IMR-90 (cell line): ENCODE measurements around the gene WDR17. TPM values are rescaled to one million over a fixed set of nuclear protein-coding genes. Genes with fewer than 3 reads are reported as not detected.

Experiments
- ATAC-seq: fragments of 200-7000 bp; cut with Tn5 transposase; 2 replicates; pipeline ENCODE4 v1.9.1; 2020; ENCODE audit warnings: low read depth, mild to moderate bottlenecking, moderate library complexity
- BruUV-seq: library from RNA; stranded (reverse); fragments of 400-500 nt; replicated peaks from 2 replicates; lab custom pipeline; 2021; lab: Mats Ljungman, UMichigan
- CTCF ChIA-PET: fragments of 300-600 bp; formaldehyde crosslinking; extraction: SDS; loops from one replicate; lab custom pipeline; 2021; ENCODE audit warnings: antibody characterized with exemption; lab: Yijun Ruan, JAX
- POLR2A ChIA-PET: fragments of 300-600 bp; sonication (Branson Sonifier 250); formaldehyde crosslinking; loops from one replicate; lab custom pipeline; 2022; ENCODE audit warnings: antibody characterized with exemption; ENCODE audit not compliant: unreplicated experiment; lab: Charles Lee
- DNase-seq: peaks from one replicate; pipeline ENCODE4 v3.0.0; 2013
- H2AFZ ChIP-seq: replicated peaks from 2 replicates; pipeline ENCODE3; 2013; ENCODE audit warnings: low read length, mild to moderate bottlenecking; ENCODE audit not compliant: poor library complexity
- H2AK5ac ChIP-seq: 2 replicates; pipeline ENCODE4 v1.6.1; 2013; ENCODE audit warnings: low read depth, low read length, inconsistent platforms
- H2AK9ac ChIP-seq: replicated peaks from 2 replicates; pipeline ENCODE3; 2013; ENCODE audit warnings: mild to moderate bottlenecking, low read depth, low read length, moderate library complexity; ENCODE audit not compliant: poor library complexity
- H2BK120ac ChIP-seq: 2 replicates; pipeline ENCODE4 v1.6.1; 2013; ENCODE audit warnings: low read depth, low read length, inconsistent platforms
- H2BK15ac ChIP-seq: 3 replicates; pipeline ENCODE4 v1.6.1; 2013; ENCODE audit warnings: low read depth, low read length, inconsistent platforms
- H2BK20ac ChIP-seq: 2 replicates; pipeline ENCODE4 v1.6.1; 2013; ENCODE audit warnings: low read depth, mild to moderate bottlenecking, inconsistent platforms, low read length, moderate library complexity
- H2BK5ac ChIP-seq: 2 replicates; pipeline ENCODE4 v1.6.1; 2013; ENCODE audit warnings: mild to moderate bottlenecking, low read depth, low read length, inconsistent platforms; ENCODE audit not compliant: poor library complexity, severe bottlenecking
- H3K14ac ChIP-seq: replicated peaks from 2 replicates; pipeline ENCODE4 v1.6.1; 2013; ENCODE audit warnings: low read depth, low read length, inconsistent platforms
- H3K18ac ChIP-seq: 2 replicates; pipeline ENCODE4 v1.6.1; 2013; ENCODE audit warnings: low read depth, low read length, control low read depth
- H3K23ac ChIP-seq: 2 replicates; pipeline ENCODE4 v1.6.1; 2013; ENCODE audit warnings: low read depth, low read length, inconsistent platforms
- H3K27ac ChIP-seq: 2 replicates; pipeline ENCODE4 v1.5.1; 2013; ENCODE audit warnings: mild to moderate bottlenecking, control low read depth, low read length; ENCODE audit not compliant: insufficient read depth
- H3K27me3 ChIP-seq: 2 replicates; pipeline ENCODE4 v1.6.1; 2013; ENCODE audit warnings: low read length; ENCODE audit not compliant: control insufficient read depth, insufficient read depth
- H3K36me3 ChIP-seq: 2 replicates; pipeline ENCODE4 v1.6.1; 2013; ENCODE audit warnings: low read length, mixed read lengths; ENCODE audit not compliant: control insufficient read depth, insufficient read depth
- H3K4ac ChIP-seq: 2 replicates; pipeline ENCODE4 v1.6.1; 2013; ENCODE audit warnings: low read depth, low read length, inconsistent platforms
- H3K4me1 ChIP-seq: 2 replicates; pipeline ENCODE4 v1.6.1; 2013; ENCODE audit warnings: low read length, mixed read lengths; ENCODE audit not compliant: control insufficient read depth, insufficient read depth
- H3K4me2 ChIP-seq: 2 replicates; pipeline ENCODE4 v1.6.1; 2013; ENCODE audit warnings: low read depth, mild to moderate bottlenecking, control low read depth, low read length, moderate library complexity
- H3K4me3 ChIP-seq: 2 replicates; pipeline ENCODE4 v1.5.1; 2013; ENCODE audit warnings: low read depth, mild to moderate bottlenecking, control low read depth, low read length, moderate library complexity; ENCODE audit not compliant: insufficient read depth
- H3K56ac ChIP-seq: 2 replicates; pipeline ENCODE4 v1.6.1; 2013; ENCODE audit warnings: low read length, inconsistent platforms; ENCODE audit not compliant: insufficient read depth; ENCODE audit errors: extremely low read depth
- H3K79me1 ChIP-seq, 2 experiments: 2 replicates each; pipeline ENCODE4 v1.6.1; 2013; ENCODE audit warnings: low read length in 2 of 2, inconsistent platforms in 1 of 2, low read depth in 1 of 2
- H3K9ac ChIP-seq: 2 replicates; pipeline ENCODE4 v1.6.1; 2013; ENCODE audit warnings: low read depth, low read length, control low read depth
- H3K9me1 ChIP-seq: 2 replicates; pipeline ENCODE4 v1.6.1; 2013; ENCODE audit warnings: low read length, inconsistent platforms; ENCODE audit not compliant: insufficient read depth
- H3K9me3 ChIP-seq: 2 replicates; pipeline ENCODE4 v1.6.1; 2013; ENCODE audit warnings: low read length; ENCODE audit not compliant: control insufficient read depth, insufficient read depth
- H4K20me1 ChIP-seq: 2 replicates; pipeline ENCODE4 v1.6.1; 2013; ENCODE audit warnings: low read length, inconsistent platforms; ENCODE audit not compliant: insufficient read depth
- H4K5ac ChIP-seq: 2 replicates; pipeline ENCODE4 v1.6.1; 2013; ENCODE audit warnings: mild to moderate bottlenecking, low read depth, low read length, control low read depth
- H4K8ac ChIP-seq, 2 experiments: 2 replicates each; pipeline ENCODE4 v1.6.1; 2013; ENCODE audit warnings: low read depth in 2 of 2, low read length in 2 of 2, control low read depth in 1 of 2, inconsistent platforms in 1 of 2
- H4K91ac ChIP-seq: 2 replicates; pipeline ENCODE4 v1.6.1; 2013; ENCODE audit warnings: low read depth, low read length, inconsistent platforms; ENCODE audit not compliant: insufficient read depth
- CTCF ChIP-seq: conservative IDR thresholded peaks from 2 replicates; pipeline ENCODE4 v1.5.1; 2012; ENCODE audit warnings: mild to moderate bottlenecking, low read depth, low read length, improper control_type of control experiment
- FOS ChIP-seq: fragments of 150-350 bp; IDR thresholded peaks from 2 replicates; pipeline ENCODE4 v1.6.1; 2016; ENCODE audit warnings: low read depth, low read length
- WGBS, 2 experiments: methylation state at CpG; one replicate each; pipeline versions ENCODE4 v1.1.5 to v1.1.7; 2013; ENCODE audit warnings: missing lambda C conversion rate in 2 of 2; ENCODE audit not compliant: insufficient read length in 1 of 2; ENCODE audit errors: extremely low coverage in 2 of 2; 5-methylcytosine and 5-hydroxymethylcytosine counted together
- dilution Hi-C: fragments of 300-500 bp; cut with HindIII; formaldehyde crosslinking; loops from one replicate; pipeline ENCODE4 v1.14.3; 2018; ENCODE audit warnings: low sequenced_read_pairs; ENCODE audit not compliant: unreplicated experiment
- in situ Hi-C: fragments of 300-500 bp; cut with MboI; formaldehyde crosslinking; loops from 3 replicates; pipeline ENCODE4 v1.14.3; 2019; ENCODE audit warnings: low sequenced_read_pairs, inconsistent platforms, mixed read lengths
- intact Hi-C: fragments of 100-400 bp; cut with micrococcal nuclease; formaldehyde crosslinking; loops from 2 replicates; pipeline ENCODE4 v1.10.0; 2022
- polyA plus RNA-seq, 3 experiments: library from polyadenylated mRNA; depleted of rRNA; stranded (reverse); fragments of >200 nt; gene quantifications; 2 replicates each; pipeline ENCODE4 v1.2.3, GENCODE V29; 2012; ENCODE audit warnings: low replicate concordance in 1 of 3
- total RNA-seq: library from RNA; depleted of rRNA; stranded (reverse); fragments of >200 nt; gene quantifications from 2 replicates; pipeline ENCODE4 v1.2.3, GENCODE V29; 2012
- TF ChIP-seq, protein P1 (sequence below): fragments of 150-350 bp; IDR thresholded peaks from 2 replicates; pipeline ENCODE4 v1.6.1; 2016; ENCODE audit warnings: low read depth, mild to moderate bottlenecking, low read length, moderate library complexity, borderline replicate concordance

Gene WDR17
- total and polyA plus RNA-seq, 2 of the 4 experiments (the other 2 are of a cell fraction) = 0.53 to 0.54 TPM

GRCh38 chr4:176038789-176039188 lies 26.9 kb upstream of the WDR17 start:
- H3K36me3 ChIP-seq = no peaks in the 10 kb centered on the region
- H3K4ac ChIP-seq = no peak overlapping the region
- POLR2A ChIA-PET = no interaction called here
- no peaks in the 10 kb centered on the region for H3K9me1 ChIP-seq
- WGBS, 2 experiments = no CpG with 5 or more reads among the region's 5 CpGs
- no peaks in the 10 kb centered on the region for H3K27me3 ChIP-seq
- no peak overlapping the region for H4K8ac ChIP-seq
- TF ChIP-seq, protein P1, sequence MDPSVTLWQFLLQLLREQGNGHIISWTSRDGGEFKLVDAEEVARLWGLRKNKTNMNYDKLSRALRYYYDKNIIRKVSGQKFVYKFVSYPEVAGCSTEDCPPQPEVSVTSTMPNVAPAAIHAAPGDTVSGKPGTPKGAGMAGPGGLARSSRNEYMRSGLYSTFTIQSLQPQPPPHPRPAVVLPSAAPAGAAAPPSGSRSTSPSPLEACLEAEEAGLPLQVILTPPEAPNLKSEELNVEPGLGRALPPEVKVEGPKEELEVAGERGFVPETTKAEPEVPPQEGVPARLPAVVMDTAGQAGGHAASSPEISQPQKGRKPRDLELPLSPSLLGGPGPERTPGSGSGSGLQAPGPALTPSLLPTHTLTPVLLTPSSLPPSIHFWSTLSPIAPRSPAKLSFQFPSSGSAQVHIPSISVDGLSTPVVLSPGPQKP = no peak
- no peak for TF ChIP-seq CTCF
- TF ChIP-seq FOS = no peak
- no peak overlapping the region for H3K4me2 ChIP-seq
- H3K4me1 ChIP-seq = no peaks in the 10 kb centered on the region
- no peak overlapping the region for H2BK20ac ChIP-seq
- CTCF ChIA-PET = interaction anchor here (1.3 kb wide), 1 partner anchor 28 kb away, joined by 3 read pairs; no protein-coding TSS in a partner anchor
- H4K5ac ChIP-seq = no peak overlapping the region
- no peaks in the 10 kb centered on the region for H3K9me3 ChIP-seq
- H4K20me1 ChIP-seq = no peaks in the 10 kb centered on the region
- H3K23ac ChIP-seq = no peak overlapping the region
- H3K56ac ChIP-seq = no peak overlapping the region
- H3K9ac ChIP-seq = no peak overlapping the region
- H3K27ac ChIP-seq = no peak overlapping the region
- H2BK5ac ChIP-seq = no peak overlapping the region
- no peak overlapping the region for H2AK9ac ChIP-seq
- no peak overlapping the region for H2AK5ac ChIP-seq
- H3K18ac ChIP-seq = no peak overlapping the region
- H3K4me3 ChIP-seq = no peak overlapping the region
- in situ Hi-C loops = no loop called here
- no peak overlapping the region for H3K14ac ChIP-seq
- BruUV-seq = no TSS peak
- no peak overlapping the region for H2BK120ac ChIP-seq
- no peak overlapping the region for H2BK15ac ChIP-seq
- no peak for DNase-seq
- no peaks in the 10 kb centered on the region for H3K79me1 ChIP-seq
- dilution Hi-C loops = no loop called here
- H4K91ac ChIP-seq = no peak overlapping the region
- no peak for ATAC-seq
- H2AFZ ChIP-seq = no peak overlapping the region
- intact Hi-C loops = no loop called here
